ENCODE data around the gene SHC2. TPM values are rescaled to one million over a fixed set of nuclear protein-coding genes. Genes with fewer than 3 reads are reported as not detected.

Gene SHC2
- total RNA-seq, 2 experiments from 2014 or later, result 0.36 to 0.42 TPM

GRCh38 chr19:408441-408901, 52.4 kb downstream of the SHC2 start:
- DNase-seq, result no peak
- no peaks in the 10 kb centered on the region for H3K36me3 Mint-ChIP-seq (ENCODE audit: low read depth)
- H3K27ac ChIP-seq (ENCODE audit: low read depth in 1 of 2, low read length in 2 of 2), result no peak overlapping the region
- H3K4me3 Mint-ChIP-seq, result no peak overlapping the region
- ChIA-PET POLR2A (no interaction called here), CTCF (interaction anchor here (2.9 kb wide), 1 partner anchor 102 kb away, joined by 8 read pairs; no protein-coding TSS in a partner anchor)
- peak overlapping the region; percentile 35 for H3K4me3 ChIP-seq (ENCODE audit: low read length)
- peaks cover 23% of the 10 kb centered on the region for H3K4me1 ChIP-seq (ENCODE audit: insufficient read depth, low read length)
- intact Hi-C loops (cut with DNase I, micrococcal nuclease), result no loop called here
- no peak for TF ChIP-seq CTCF (IDR thresholded peaks at IDR 0.05)
- no peak overlapping the region for H3K27ac Mint-ChIP-seq
- no peaks in the 10 kb centered on the region for H3K9me3 Mint-ChIP-seq
- peaks cover 39 to 47% of the 10 kb centered on the region in 2 experiments for H3K27me3 ChIP-seq (ENCODE audit: control insufficient read depth in 1 of 2, insufficient read depth in 2 of 2, low read length in 2 of 2)
- peaks cover 0 to 20% of the 10 kb centered on the region in 2 experiments for H3K9me3 ChIP-seq (ENCODE audit: control insufficient read depth in 1 of 2, insufficient read depth in 1 of 2, low read length in 2 of 2)
- no peaks in the 10 kb centered on the region for H3K36me3 ChIP-seq (ENCODE audit: insufficient read depth, low read length)
- H3K27me3 Mint-ChIP-seq, result peaks cover 25% of the 10 kb centered on the region
- no peak for ATAC-seq (ENCODE audit: poor library complexity)
- H3K4me1 Mint-ChIP-seq (ENCODE audit: low read depth), result peaks cover 8% of the 10 kb centered on the region

DNA sequence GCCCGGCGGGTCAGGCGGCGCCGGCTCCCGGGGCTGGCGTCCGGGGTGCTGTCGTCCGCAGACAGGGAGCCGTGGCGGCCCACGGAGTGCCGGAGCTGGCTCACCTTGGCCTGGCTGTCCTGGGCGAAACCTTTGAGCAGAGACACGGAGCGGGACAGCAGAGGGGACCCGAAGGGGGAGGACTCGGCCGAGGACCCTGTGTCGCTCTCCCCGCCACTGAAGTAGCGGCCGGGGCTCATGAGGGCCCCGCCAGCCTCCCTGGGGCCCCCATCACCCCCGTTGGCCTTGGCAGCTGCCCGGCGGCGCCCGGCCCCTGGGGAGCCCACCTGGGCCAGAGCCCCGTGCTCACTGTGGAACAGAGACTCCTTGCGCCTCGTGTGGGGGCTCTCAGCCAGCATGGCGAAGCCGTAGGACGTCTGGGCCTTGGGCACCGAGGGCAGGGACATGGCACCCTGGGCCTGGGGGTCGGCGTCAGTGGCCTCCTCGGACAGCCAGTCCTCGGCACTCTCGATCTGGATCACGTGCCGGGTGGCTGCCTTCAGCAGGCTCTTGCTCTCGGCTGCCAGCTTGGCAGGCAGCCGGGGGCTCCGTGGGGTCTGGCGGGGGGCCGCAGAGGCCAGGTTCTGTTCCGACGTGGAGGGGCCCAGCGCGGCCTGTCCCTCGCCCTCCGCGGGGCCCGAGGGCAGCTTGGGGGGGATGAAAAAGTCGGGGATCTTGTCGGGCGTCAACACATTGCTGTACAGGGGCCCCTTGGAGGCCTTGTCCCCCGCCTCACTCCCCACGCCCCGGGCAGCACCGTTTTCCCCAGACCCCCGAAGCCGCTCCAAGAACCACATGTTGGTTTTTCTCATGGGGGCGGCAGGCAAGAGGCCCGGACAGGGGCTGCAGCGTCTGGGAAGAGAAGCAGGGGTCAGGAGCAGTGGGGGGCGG, 53.1 kb downstream of the SHC2 start:
- H3K36me3 Mint-ChIP-seq (ENCODE audit: low read depth), result no peaks in the 10 kb centered on the region
- no peaks in the 10 kb centered on the region for H3K9me3 Mint-ChIP-seq
- TF ChIP-seq CTCF (IDR thresholded peaks at IDR 0.05), result no peak
- no peak overlapping the region for H3K27ac Mint-ChIP-seq
- H3K4me3 ChIP-seq (ENCODE audit: low read length), result no peak overlapping the region
- no peak for DNase-seq
- peaks cover 38 to 47% of the 10 kb centered on the region in 2 experiments for H3K27me3 ChIP-seq (ENCODE audit: control insufficient read depth in 1 of 2, insufficient read depth in 2 of 2, low read length in 2 of 2)
- intact Hi-C loops (cut with DNase I, micrococcal nuclease), result no loop called here
- H3K4me1 Mint-ChIP-seq (ENCODE audit: low read depth), result peaks cover 8% of the 10 kb centered on the region
- peaks cover 23% of the 10 kb centered on the region for H3K4me1 ChIP-seq (ENCODE audit: insufficient read depth, low read length)
- H3K4me3 Mint-ChIP-seq, result no peak overlapping the region
- no peak overlapping the region for H3K27ac ChIP-seq (ENCODE audit: low read depth in 1 of 2, low read length in 2 of 2)
- ATAC-seq (ENCODE audit: poor library complexity), result no peak
- H3K9me3 ChIP-seq (ENCODE audit: control insufficient read depth in 1 of 2, insufficient read depth in 1 of 2, low read length in 2 of 2), result peaks cover 0 to 27% of the 10 kb centered on the region in 2 experiments
- H3K27me3 Mint-ChIP-seq, result peaks cover 31% of the 10 kb centered on the region
- POLR2A ChIA-PET, result no interaction called here
- H3K36me3 ChIP-seq (ENCODE audit: insufficient read depth, low read length), result no peaks in the 10 kb centered on the region
- CTCF ChIA-PET, result interaction anchor here (2.9 kb wide), 1 partner anchor 103 kb away, joined by 8 read pairs; no protein-coding TSS in a partner anchor

GRCh38 chr19:406971-407510, 53.8 kb downstream of the SHC2 start:
- H3K27ac Mint-ChIP-seq, result no peak overlapping the region
- H3K4me3 Mint-ChIP-seq, result no peak overlapping the region
- H3K27me3 Mint-ChIP-seq, result peaks cover 33% of the 10 kb centered on the region
- ATAC-seq (ENCODE audit: poor library complexity), result no peak
- no peak for TF ChIP-seq CTCF (IDR thresholded peaks at IDR 0.05)
- Histone ChIP-seq H3K27me3 (ENCODE audit: control insufficient read depth in 1 of 2, insufficient read depth in 2 of 2, low read length in 2 of 2) (peaks cover 37 to 47% of the 10 kb centered on the region in 2 experiments), H3K4me1 (ENCODE audit: insufficient read depth, low read length) (peaks cover 23% of the 10 kb centered on the region), H3K27ac (ENCODE audit: low read depth in 1 of 2, low read length in 2 of 2) (no peak overlapping the region), H3K36me3 (ENCODE audit: insufficient read depth, low read length) (no peaks in the 10 kb centered on the region), H3K4me3 (ENCODE audit: low read length) (no peak overlapping the region), H3K9me3 (ENCODE audit: control insufficient read depth in 1 of 2, insufficient read depth in 1 of 2, low read length in 2 of 2) (peaks cover 0 to 25% of the 10 kb centered on the region in 2 experiments)
- H3K36me3 Mint-ChIP-seq (ENCODE audit: low read depth), result no peaks in the 10 kb centered on the region
- intact Hi-C loops (cut with DNase I, micrococcal nuclease), result no loop called here
- CTCF ChIA-PET, result no interaction called here
- POLR2A ChIA-PET, result no interaction called here
- no peaks in the 10 kb centered on the region for H3K9me3 Mint-ChIP-seq
- H3K4me1 Mint-ChIP-seq (ENCODE audit: low read depth), result peaks cover 8% of the 10 kb centered on the region
- no peak for DNase-seq

All from CD4-positive, alpha-beta T cell (primary cell).